Stimulated activated CD4-positive, alpha-beta T cell treated with anti-CD3 and anti-CD28 coated beads, Interleukin-1b, Interleukin-23, amount 100 ng/mL, for 4 hours (primary cell): ENCODE data around the gene GMDS.

Experiments used
- DNase-seq, 2 donors: peaks; one replicate each; pipeline ENCODE4 v3.0.0-alpha.2; 2020; ENCODE audit warnings: low read depth in 2 of 2

The GMDS gene

DNA sequence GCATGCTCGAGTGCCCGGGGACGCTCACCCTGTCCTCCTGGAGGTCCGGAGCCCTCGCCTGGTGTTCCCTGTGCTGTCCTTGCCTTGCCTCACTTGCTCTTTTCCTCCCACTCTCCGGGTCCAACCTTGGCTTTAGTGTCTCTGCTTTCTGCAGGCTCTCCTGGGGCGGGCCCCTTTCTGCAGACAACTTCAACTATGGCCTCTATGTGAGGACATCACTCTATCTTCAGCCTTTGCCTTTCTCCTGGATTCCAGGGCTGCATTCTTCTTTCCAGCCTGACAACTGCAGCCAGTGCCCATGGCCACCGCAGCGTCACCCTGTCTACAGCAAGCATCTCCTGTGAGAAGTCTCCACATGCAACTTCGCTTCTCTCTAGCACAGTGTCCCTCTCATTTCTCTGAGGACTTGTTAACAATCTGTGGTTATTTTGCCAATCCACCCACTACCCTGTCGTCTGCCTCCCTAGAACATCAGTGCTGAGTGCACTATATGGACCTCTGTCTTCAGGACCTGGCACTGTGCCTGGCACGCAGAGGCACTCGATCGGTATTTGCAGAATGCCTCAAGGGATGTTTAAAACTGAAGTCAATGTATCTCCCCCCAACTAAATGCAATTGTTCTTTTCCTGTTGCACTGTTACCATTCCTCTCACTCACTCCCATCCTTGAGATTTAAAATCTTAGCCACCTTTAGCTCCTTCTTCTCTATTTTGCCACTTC, 599.8 kb downstream of the GMDS start:
- no peak for DNase-seq

DNA sequence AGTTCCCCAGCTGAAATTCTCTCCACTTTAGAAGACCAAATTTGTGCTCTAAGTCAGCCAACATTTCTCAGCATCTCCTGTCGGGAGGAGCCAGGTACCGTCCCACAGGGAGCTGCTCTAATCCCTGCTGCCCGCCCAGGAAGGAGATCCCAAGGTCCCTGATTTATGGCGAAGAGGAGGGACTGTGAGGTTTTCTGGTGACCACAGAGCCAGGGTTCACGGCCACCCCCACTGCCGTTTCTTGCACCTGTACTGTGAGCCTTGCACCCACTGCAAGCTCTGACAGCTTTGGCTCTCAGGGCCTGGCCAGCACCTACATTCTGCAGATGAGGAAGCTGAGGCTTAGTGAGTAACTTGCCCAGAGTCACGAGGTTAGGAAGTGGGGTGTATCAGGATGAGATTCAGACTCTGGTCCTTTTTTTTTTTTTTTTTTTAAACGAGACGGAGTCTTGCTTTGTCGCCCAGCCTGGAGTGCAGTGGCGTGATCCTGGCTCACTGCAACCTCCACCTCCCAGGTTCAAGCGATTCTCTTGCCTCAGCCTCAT, 600.8 kb downstream of the GMDS start:
- DNase-seq = no peak

DNA sequence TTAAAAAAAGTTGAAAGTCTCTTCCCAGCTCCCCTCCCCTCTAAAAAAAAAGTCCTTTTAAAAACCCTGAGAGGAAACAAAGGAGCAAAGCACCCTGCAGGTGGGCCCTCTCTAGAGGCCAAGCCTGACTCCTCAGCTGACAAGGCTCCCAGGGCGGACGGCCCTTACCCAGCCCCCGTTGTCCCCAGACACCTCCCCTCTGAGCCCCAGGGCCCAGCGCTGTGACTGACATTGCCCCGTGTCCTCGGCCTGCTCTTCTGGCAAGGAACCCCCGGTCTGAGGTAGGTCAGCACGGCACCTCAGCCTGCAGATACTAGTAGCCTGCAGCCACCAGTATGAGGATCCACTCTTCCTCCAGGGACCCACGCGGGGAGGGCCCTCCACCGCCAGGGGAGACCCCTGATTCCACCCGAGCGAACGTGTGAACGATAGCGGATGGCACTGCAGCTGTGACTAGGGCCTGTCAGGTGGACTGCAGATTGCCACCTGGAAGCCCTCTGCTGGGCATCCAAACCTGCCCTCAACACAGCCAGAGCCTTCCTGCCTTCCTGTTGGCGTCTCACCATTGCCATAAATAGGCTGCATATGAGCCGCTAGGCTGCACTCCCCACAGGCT, 601.5 kb downstream of the GMDS start:
- DNase-seq = no peak

DNA sequence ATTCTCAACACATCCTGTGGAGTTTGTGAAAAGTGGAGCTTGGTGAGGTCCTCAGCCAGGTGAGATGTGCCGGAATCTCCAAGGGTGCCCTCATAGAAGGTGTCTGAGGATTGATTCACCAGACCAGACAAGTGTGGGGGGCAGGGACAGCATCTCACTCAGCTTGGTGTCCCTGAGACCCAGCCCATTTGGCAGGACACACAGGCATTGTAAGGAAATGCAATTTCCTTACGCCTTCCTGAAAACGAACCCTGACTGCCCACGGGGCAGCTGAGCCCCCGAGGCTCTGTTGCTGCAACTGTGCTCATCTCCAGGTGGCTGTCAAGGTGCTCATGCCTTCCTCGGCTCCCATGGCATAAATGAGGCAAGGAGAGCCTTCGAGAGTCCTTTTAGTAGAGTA, 602.3 kb downstream of the GMDS start:
- no peak for DNase-seq

DNA sequence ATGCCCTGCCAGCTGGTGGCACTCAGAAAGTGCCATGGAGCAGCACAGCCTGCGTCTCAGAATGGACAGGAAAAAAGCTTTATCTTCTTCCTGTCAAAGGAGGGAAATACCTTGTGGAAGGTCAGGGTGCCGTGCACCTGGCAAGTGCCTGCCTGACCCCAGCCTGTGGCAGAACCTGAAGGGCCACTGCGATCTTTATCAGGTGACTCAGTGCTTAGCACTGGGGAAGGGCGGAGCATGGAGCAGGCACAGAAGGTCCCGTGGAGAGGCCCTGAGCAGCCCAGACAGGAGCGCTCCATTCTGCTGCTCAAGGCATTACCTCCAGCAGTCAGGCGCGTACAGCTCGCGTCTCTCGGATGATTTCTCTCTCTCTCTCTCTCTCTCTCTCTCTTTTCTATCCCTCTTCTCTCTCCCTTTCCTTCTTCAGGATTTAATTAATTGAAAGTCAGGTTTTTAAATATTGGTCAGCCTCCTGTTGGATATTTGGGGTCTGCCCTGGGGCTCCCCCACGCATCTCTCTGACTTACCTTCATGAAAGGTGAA, 604.0 kb downstream of the GMDS start:
- no peak for DNase-seq

DNA sequence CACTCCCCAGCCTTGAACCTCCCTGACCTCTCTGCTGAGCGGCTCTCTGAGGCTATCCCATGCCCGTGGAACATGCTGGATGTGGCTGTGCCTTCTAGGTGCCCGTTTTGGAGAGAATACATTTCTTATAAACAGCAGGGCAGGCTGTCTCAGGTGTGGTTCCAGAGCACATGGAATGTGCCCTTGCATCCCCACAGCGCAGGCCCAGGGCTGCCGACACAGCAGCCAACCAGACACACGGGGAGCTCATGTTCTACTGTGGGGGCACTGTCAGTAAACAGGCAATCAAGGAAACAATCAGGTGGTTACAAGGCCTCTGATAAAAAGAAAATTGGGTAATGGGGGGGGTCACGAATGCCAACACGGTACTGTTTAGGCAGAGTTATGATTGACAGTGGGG, 604.9 kb downstream of the GMDS start:
- DNase-seq = no peak

DNA sequence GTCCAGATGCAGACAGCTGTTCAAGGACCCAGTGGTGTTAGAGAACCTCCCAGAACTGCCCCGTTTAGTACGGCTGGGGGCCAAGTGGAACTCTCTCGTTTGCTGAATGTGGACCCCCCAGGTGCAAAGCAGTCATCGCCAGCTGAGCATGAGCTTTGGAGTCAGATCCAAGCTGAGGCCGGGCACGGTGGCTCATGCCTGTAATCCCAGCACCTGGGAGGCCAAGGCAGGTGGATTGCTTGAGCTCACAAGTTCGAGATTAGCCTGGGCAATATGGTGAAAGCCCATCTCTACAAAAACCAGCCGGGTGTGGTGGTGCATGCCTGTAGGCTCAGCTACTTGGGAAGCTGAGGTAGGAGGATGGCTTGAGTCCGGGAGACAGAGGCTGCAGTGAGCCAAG, 606.0 kb downstream of the GMDS start:
- DNase-seq = no peak

DNA sequence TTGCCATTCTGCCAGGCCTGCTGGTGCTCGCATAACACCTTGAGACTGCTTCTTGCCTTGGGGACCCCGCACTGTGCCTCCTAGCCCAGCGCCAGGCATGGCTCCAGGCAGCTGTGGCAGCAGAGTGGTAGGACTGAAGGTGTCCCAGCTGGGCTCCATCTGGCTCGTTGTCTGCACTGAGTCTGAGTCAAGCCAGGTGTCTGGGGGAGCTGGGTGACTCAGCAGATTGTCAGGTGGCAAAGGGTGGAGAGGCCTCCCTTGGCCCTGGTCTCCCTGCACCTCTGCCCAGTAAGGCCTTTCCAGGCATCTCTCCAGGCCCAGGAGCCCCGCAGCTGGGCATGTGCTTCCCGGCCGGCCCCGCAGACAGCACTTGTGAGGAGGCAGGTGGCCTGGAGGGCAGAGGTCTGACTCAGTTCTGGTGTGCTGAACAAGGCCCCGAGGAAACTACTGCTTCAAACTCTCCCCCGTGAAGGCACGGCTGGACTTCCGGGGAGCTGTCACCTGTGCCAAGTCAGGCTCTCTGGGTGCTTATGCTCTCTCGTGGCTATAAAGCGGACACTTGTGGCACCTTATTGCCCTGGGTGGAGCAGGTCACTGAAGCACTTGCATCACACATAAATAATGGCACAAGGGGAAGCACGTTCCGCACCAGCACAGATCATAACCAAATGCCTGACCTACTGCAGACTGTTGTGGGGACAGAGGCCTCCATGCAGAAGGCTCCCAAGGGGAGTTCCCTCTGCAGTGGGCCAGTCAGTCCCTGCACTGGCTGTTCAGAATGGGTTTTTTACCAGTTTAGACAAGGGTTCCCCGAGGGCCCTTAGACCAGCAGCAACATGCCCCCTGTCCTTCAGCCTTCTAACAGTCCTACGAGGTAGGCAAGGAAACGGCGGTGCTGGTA, 608.2 kb downstream of the GMDS start:
- DNase-seq = no peak

DNA sequence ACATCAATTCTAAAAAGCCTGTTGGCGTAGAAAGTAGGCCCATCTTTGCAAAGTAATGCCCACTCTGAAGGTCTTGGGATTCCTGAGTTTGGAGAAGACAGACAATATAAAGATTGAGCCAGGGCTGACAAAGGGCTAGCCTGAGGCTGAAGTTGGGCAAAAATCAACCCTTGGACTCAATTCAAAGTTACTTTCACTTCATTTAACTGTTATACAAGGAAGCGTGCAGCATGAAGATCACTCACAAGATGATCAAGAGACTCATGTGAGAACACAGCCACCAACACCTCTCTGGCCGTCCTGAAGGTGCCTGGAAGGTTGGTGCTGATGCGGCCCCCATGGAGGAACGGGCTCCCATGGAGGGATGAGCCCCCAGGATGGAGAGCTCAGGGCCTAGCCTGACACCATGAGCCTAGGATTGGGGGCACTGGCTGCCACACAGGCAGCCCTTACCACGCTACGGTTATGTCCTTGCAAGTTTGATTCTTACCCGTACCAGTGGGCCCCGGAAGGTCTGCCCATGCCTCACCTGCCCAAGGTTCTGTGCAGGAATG, 609.1 kb downstream of the GMDS start:
- DNase-seq = no peak

DNA sequence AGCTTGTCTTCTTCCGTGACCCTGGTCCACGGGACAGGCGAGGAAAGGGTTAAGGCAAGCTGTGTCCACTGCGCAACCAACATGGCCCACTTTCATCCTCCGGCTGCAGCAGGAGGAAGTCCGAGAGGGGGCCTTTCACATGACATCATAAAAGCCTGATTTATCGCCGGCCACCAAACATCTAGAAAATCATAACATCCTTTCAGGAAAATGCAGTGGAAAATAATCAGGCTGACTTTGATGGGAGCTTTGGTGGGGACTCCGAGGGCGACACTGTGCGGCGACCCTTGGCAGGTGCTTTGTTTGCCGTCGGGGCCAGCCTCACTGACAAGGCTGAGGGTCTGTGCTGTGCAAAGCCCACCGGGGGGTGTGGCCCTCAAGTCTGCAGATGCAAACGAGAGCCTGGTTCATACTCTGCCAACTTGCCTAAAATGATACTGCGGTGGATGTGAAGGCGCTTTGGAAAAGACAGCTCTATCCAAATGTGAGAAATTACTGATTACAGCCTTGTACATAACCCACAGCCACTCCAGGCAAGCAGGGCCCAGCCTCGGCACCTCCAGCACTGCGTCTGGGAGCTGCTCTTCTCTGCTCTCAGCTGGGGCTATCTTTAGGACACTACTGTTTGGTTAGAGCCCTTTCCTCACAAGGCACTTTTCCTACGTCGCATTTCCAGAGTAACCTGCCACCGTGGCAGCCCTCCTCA, 609.9 kb downstream of the GMDS start:
- DNase-seq = no peak

DNA sequence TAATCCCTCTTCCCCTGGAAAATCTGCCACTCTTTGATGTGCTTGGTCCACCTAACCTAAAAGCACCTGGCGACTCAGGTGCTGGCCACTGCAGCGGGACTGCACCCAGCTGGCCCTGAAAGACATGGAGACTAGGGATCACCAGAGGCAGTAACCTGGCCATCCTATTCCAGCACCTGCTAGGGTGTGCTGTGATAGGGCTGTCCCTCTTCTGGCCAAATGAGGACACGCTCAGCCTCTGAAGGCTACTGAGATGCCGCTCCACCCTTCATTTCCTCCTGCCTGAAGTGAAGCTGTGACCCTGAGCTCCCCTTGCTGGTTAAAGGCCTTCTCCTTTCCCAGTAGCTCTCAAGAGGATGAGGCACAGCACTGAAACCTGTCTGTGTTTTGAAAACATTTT, 611.3 kb downstream of the GMDS start:
- DNase-seq = no peak

DNA sequence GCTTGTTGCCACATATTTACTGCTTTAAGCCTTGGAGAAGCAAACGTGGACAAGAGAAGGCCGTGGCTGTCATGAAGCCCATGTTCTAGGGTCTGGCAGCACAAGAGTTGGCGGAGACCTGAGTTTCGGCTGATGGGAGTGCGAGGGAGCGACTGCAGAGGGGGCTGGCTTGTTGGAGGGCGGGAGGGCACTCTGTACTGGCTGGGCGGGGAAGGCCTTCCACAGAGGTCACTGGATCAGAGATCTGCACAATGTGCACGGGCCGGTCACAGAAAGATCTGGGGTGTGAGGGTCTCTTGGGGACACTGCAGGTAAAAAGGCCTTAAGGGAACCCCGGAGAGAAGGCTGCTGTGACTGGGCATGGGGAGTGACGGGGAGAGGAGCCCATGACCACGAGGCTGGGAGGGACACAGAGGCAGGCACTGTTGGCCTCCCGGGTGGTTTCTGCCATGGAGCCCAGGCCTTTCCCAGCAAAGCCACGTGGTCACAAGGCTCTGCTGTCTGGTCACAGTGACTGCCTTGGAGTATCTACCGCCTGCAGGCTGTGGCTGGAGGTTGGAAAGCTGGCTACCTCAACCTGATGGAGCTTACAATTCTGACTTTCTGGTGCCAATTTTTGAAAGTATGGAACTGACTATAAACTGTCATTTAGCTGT, 611.9 kb downstream of the GMDS start:
- DNase-seq = no peak

DNA sequence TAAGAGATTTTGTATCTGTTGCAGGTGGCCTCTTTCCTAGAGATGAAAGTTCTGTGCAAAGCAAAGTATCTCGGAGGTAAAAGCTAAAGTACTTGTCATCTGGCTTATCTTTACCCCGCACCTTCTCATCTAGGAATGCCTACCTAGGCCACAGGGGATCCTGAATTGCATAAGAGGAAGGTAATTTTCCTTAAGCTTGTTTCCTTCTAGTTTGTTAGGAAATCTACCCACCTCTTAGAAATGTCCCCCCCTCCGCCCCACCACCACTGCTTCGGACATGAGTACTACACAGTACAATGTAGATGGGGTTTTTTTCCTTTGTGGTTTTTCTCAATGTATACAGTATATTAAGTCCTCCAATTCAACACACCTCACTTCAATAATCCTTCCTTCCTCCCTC, 614.2 kb downstream of the GMDS start:
- no peak for DNase-seq

DNA sequence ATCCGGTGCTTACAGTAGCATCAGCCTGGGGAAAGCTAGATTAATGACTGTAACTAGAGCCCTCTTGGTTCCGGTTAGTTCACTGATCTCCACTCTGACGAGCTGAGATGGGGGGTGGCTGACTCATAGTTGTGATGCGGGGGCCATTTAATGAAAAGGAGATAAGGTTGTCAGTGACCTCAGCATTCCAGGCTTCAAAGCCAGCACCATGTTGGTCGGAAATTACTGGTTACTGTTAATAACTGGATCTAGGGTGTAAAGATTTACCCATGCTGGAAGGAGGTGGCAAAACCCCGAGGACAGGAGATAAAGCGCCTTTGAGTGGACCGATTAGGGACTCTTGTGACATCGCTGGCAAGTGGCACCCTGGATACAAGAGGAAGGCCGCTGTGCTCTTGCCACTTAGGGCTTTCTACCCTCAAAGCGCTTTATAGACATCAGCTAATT, 614.6 kb downstream of the GMDS start:
- DNase-seq = no peak

DNA sequence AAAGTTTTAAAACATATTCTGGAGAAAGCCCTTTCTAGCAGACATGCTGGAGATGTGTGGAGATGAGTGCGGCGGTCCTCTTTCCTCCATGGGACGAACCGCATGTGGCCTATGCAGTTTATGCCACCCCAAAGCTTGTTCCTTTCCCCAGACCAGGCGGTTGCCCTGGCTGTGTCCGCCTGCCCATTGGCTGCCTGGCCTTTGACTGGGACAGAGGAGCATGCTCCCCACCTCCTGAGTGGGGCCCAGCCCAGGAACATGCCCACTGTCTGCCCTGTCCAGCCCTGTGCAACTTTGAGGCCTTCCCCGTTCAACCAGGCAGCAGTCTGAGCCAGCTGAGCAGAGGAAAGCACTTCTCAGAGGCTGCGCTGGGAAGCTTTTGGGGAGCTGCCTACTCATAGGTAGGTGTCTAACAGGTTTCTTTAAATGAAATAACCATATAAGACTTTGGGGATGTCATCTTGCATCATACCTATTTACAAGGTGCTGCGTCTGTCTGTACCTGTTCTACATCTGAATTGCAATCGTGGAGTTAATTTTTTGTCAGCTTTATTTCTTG, 615.1 kb downstream of the GMDS start:
- no peak for DNase-seq

DNA sequence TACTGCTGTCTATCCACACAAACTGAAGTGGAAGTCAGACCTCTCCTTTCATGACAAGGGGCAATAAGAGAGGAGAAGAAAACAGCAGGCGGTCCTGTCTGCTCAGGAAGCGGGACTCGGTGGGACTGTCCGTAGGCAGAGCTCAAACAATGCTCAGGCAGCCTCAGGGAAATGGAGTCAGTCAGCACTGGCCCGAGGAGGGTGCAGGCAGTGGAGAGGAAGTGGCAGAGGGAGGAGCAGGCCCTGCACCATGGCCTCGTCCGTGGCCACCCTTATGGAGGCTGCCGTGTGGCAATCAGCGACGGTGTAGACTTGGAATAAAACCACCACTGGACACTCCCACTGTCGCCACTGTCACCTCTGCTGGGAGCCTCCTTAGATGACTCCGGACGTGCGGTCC, 616.1 kb downstream of the GMDS start:
- DNase-seq = no peak

DNA sequence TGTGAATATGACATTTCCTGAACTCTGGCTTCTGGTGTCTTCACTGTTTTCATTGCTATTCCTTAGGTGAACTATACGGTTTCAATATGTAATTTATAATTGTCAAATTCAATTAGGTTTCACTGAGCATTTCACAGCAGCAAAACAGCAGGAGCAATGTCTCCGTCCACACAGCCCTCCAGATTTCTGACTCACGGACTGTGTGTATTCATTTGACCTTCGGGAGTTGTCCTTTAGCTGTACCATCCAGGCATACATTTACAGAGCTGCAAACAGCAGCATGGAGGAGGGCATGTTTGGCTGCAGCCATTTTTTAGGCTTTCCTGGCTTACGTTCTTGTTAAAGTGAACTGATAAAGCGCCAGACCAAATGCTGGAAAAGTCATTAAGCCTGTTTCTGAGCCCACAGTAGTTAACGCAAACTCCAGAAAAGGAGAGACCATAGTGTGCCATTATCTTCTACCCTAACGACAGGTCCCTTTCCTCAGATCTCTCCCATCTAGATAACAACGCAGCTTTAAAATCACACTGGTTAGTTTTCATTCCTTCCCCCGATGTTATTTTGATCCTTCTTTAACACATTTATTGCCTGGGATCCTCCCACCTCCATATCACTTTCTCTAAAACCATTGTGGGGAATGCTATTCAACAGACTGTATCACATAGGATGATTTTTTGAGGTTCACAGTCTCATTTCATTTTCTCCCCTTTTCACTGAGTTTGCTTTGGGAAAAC, 617.4 kb downstream of the GMDS start:
- no peak for DNase-seq

DNA sequence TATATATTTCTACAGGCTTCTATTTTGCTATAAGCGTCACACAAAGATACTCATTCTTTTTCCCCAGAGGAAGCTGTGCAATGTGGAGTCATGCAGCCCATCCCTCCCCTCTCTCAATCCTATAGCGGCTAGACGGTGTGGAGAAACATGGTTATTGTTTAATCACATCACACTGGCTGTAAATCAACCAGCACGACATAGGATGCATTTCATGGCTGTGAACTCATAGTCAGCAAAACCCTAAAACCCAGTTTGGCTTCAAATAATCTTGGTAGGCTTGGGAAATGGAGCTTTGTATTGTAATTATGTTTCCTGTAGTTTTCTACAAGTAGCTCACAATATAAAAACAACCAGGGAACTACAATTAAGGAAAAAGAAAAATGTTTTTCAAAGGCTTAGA, 618.9 kb downstream of the GMDS start:
- no peak for DNase-seq

DNA sequence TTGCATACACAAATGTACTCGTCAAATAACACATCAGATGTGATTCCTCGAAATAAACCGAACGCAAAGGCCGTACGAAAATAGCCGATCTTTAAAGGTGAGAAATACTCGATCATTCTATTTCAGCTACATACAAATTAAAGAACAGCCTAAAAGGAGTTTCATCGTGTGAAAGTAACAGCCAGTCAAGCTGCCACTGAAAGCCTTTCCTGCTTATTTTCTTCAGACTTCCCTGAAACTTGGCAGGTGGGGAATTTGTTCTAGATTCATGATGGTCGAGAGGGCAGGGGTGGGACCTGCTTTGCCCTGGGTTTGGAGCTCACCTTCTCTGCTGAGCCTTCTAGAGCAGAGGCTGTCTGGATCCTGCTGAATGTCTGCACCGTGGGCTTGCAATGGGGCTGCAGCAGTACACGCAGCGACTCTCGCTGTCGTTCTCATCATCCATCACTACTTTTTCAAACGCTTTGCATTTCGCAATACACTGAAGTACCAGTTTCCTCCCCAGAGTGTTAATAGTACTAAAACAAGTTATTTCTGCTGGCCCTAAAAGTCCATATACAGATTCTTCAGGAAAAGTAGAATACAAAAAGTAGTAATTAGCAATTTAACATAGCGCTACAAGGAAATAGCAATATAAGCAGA, 619.5 kb downstream of the GMDS start:
- DNase-seq = no peak
